T-helper 2 cell (primary cell): Measurements from ENCODE around the gene EFNB3.

Experiments used
- DNase-seq, 5 experiments: peaks; one replicate each; pipeline versions ENCODE4 v3.0.0 to v3.0.0-alpha.2; 2012 to 2022

The EFNB3 gene

GRCh38 chr17:7700510-7700909, 4.5 kb upstream of the EFNB3 start:
- DNase-seq: no peak

GRCh38 chr17:7701681-7702080, 3.3 kb upstream of the EFNB3 start:
- DNase-seq: no peak

GRCh38 chr17:7702776-7703175, 2.2 kb upstream of the EFNB3 start:
- no peak for DNase-seq

GRCh38 chr17:7703584-7704479, 1.2 kb upstream of the EFNB3 start:
- peak in 1 of 5 experiments; percentile 30 for DNase-seq

- no peak for DNase-seq
Observed at GRCh38 chr17:7705269-7706255, 560 bp downstream of the EFNB3 start.

GRCh38 chr17:7706631-7707354, 1.8 kb downstream of the EFNB3 start:
- no peak for DNase-seq

GRCh38 chr17:7707446-7707845, 2.4 kb downstream of the EFNB3 start:
- no peak for DNase-seq

GRCh38 chr17:7707858-7708750, 3.1 kb downstream of the EFNB3 start:
- DNase-seq: no peak

GRCh38 chr17:7709031-7709430, 4.0 kb downstream of the EFNB3 start:
- no peak for DNase-seq

- no peak for DNase-seq
Observed at GRCh38 chr17:7710301-7710700, 5.3 kb downstream of the EFNB3 start.

GRCh38 chr17:7711051-7711755, 6.2 kb downstream of the EFNB3 start:
- DNase-seq: no peak

- DNase-seq: no peak
Observed at GRCh38 chr17:7712111-7712771, 7.2 kb downstream of the EFNB3 start.

- DNase-seq: no peak
Observed at GRCh38 chr17:7713782-7714181, 8.8 kb downstream of the EFNB3 start.

GRCh38 chr17:7714721-7715594, 10.0 kb downstream of the EFNB3 start:
- no peak for DNase-seq

GRCh38 chr17:7715936-7716886, 11.2 kb downstream of the EFNB3 start:
- DNase-seq: no peak

- DNase-seq: peak in 2 of 5 experiments; percentile 25 to 29
Observed at GRCh38 chr17:7716901-7717755, 12.1 kb downstream of the EFNB3 start, which contains the start of gene DNAH2. TSS of gene DNAH2 (plus strand) at chr17:7717744. CDS start at chr17:7719735, 1,991 bp downstream.
